Tibial nerve (tissue), 4 donors: ENCODE data around the gene RBM26. TPM values are rescaled to one million over a fixed set of nuclear protein-coding genes. Genes with fewer than 3 reads are reported as not detected.

ENCODE experiments used
- DNase-seq, 2 donors: peaks; one replicate each; pipeline ENCODE4 v3.0.0-alpha.2; 2019; ENCODE audit warnings: low spot score in 2 of 2
- H3K27ac ChIP-seq, 4 donors: fragments of 200-600 bp; sonication (generic) in 3 of 4; one replicate each; pipeline ENCODE4 v1.5.1; 2017 to 2019; ENCODE audit warnings: mild to moderate bottlenecking in 1 of 4
- H3K27me3 ChIP-seq, 2 donors: fragments of 200-600 bp; sonication (generic) in 1 of 2; one replicate each; pipeline versions ENCODE4 v1.5.1 to v1.6.0; 2017 to 2019
- H3K36me3 ChIP-seq, 3 donors: fragments of 200-600 bp; sonication (generic); one replicate each; pipeline ENCODE4 v1.5.1; 2018 to 2019
- H3K4me1 ChIP-seq, 4 donors: fragments of 200-600 bp; sonication (generic) in 3 of 4; one replicate each; pipeline ENCODE4 v1.5.1; 2017 to 2019
- H3K4me3 ChIP-seq, 4 donors: fragments of 200-600 bp; sonication (generic) in 3 of 4; one replicate each; pipeline ENCODE4 v1.5.1; 2017 to 2019; ENCODE audit warnings: mild to moderate bottlenecking in 1 of 4, moderate library complexity in 1 of 4
- H3K9me3 ChIP-seq, 4 donors: fragments of 200-600 bp; sonication (generic) in 3 of 4; one replicate each; pipeline ENCODE4 v1.5.1; 2017 to 2019
- EP300 ChIP-seq, 2 donors: sonication (generic); formaldehyde crosslinking; IDR thresholded peaks; one replicate each; pipeline ENCODE4 v1.6.1; 2017; ENCODE audit warnings: antibody characterized with exemption in 2 of 2, mild to moderate bottlenecking in 1 of 2
- POLR2A ChIP-seq, 2 donors: fragments of 450-650 bp; IDR thresholded peaks; one replicate each; pipeline ENCODE4 v1.6.1; 2017; ENCODE audit warnings: antibody characterized with exemption in 2 of 2, mild to moderate bottlenecking in 2 of 2, moderate library complexity in 2 of 2
- WGBS, 2 donors: methylation state at CpG; one replicate each; pipeline ENCODE4 v1.1.5; 2018; 5-methylcytosine and 5-hydroxymethylcytosine counted together
- total RNA-seq, 4 donors: library from RNA; depleted of rRNA; stranded (reverse); fragments of >200 nt; gene quantifications; one replicate each; pipeline ENCODE4 v1.1.0, GENCODE V29; 2016
- TF ChIP-seq, protein P1 (sequence below), 5 experiments: fragments of 200-600 bp in 3 of 5; fragments of 450-650 bp in 2 of 5; sonication (generic) in 3 of 5; IDR thresholded peaks; one replicate each; pipeline ENCODE4 v1.5.1; 2016 to 2019; ENCODE audit warnings: antibody characterized with exemption in 5 of 5, mild to moderate bottlenecking in 3 of 5, moderate library complexity in 2 of 5

The RBM26 gene
- total RNA-seq, 4 donors from 2014 or later = 37.3 to 55.3 (median 43.3) TPM

DNA sequence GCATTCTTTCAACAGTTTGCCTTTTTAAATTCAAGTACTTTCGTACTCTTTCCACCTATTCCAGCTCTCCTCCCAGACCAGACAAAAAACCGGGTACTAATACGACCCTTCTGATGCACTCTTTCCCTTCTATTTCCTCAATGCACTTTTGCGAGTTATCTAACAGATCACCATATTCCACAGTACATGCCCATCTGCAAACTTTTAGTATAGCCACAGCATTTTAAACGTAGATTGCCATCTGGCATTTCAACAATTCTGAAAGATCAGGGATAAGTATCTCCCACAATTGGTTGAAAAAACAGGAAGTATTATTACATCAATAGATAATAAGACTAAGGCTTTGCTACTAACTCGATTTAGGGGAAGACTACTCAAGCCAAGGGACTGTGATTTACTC is 31.5 kb downstream of the RBM26 start:
- H3K4me3 ChIP-seq = no peak overlapping the region
- H3K9me3 ChIP-seq = no peaks in the 10 kb centered on the region
- TF ChIP-seq, protein P1, sequence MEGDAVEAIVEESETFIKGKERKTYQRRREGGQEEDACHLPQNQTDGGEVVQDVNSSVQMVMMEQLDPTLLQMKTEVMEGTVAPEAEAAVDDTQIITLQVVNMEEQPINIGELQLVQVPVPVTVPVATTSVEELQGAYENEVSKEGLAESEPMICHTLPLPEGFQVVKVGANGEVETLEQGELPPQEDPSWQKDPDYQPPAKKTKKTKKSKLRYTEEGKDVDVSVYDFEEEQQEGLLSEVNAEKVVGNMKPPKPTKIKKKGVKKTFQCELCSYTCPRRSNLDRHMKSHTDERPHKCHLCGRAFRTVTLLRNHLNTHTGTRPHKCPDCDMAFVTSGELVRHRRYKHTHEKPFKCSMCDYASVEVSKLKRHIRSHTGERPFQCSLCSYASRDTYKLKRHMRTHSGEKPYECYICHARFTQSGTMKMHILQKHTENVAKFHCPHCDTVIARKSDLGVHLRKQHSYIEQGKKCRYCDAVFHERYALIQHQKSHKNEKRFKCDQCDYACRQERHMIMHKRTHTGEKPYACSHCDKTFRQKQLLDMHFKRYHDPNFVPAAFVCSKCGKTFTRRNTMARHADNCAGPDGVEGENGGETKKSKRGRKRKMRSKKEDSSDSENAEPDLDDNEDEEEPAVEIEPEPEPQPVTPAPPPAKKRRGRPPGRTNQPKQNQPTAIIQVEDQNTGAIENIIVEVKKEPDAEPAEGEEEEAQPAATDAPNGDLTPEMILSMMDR (IDR thresholded peaks at IDR 0.05) = no peak
- no peak for DNase-seq
- peaks cover 0 to 1% (median 0%) of the 10 kb centered on the region in 4 donors for H3K4me1 ChIP-seq
- 83 to 89% methylated on average over 6 of the region's 6 CpGs for WGBS, 2 donors
- H3K27ac ChIP-seq = no peak overlapping the region
- peaks cover 0 to 69% (median 7%) of the 10 kb centered on the region in 3 donors for H3K36me3 ChIP-seq
- no peaks in the 10 kb centered on the region for H3K27me3 ChIP-seq

DNA sequence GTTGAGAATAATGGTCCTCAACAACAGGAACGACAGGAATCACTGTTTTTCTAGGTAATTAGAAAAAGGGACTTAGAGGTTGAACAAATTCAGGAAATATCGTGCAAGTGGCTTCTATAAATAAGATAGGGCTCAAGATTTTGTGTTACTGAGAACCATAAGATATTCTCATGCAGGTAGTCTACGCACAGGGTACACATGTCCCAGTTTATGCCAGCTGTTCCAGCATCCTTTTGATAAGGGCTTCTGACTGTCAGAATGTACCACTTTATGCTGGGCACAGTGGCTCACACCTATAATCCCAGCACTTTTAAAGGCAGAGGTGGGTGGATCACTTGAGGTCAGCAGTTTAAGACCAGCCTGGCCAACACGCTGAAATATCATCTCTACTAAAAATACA is 32.1 kb downstream of the RBM26 start:
- Histone ChIP-seq H3K27ac (no peak overlapping the region), H3K27me3 (no peaks in the 10 kb centered on the region), H3K4me3 (no peak overlapping the region), H3K36me3 (peaks cover 0 to 74% (median 7%) of the 10 kb centered on the region in 3 donors), H3K9me3 (no peaks in the 10 kb centered on the region), H3K4me1 (no peaks in the 10 kb centered on the region)
- TF ChIP-seq, protein P1 (IDR thresholded peaks at IDR 0.05) = no peak
- TF ChIP-seq EP300 (IDR thresholded peaks at IDR 0.05) = no peak
- no peak for TF ChIP-seq POLR2A (IDR thresholded peaks at IDR 0.05)
- DNase-seq = no peak
- WGBS, 2 donors = 88 to 94% methylated on average over 4 of the region's 4 CpGs

DNA sequence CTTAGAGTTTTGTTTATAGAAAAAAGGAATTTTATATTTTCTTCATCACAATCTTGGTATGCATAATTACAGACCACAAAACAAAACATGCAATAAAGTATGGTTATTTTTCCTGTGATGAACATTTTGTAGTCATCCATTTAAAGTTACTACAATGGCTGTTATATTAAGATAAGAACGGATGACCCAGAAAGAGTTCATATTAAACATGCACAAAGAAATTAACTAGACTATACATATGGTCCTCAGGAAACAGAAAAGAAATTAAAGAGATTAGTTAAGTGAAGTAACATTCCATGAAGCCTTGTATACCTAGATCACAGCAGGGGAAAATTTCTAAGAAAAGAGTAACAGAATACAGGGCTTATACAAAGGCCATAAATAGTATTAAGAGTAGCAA is 36.8 kb downstream of the RBM26 start:
- no peaks in the 10 kb centered on the region for H3K27me3 ChIP-seq
- H3K9me3 ChIP-seq = no peaks in the 10 kb centered on the region
- DNase-seq = no peak
- H3K36me3 ChIP-seq = peaks cover 5 to 82% (median 6%) of the 10 kb centered on the region in 3 donors
- 88 to 90% methylated on average over 1 of the region's 1 CpG for WGBS, 2 donors
- TF ChIP-seq POLR2A (IDR thresholded peaks at IDR 0.05) (no peak), EP300 (IDR thresholded peaks at IDR 0.05) (no peak)
- TF ChIP-seq, protein P1 (IDR thresholded peaks at IDR 0.05) = no peak
- no peak overlapping the region for H3K4me3 ChIP-seq
- H3K4me1 ChIP-seq = no peaks in the 10 kb centered on the region
- no peak overlapping the region for H3K27ac ChIP-seq

DNA sequence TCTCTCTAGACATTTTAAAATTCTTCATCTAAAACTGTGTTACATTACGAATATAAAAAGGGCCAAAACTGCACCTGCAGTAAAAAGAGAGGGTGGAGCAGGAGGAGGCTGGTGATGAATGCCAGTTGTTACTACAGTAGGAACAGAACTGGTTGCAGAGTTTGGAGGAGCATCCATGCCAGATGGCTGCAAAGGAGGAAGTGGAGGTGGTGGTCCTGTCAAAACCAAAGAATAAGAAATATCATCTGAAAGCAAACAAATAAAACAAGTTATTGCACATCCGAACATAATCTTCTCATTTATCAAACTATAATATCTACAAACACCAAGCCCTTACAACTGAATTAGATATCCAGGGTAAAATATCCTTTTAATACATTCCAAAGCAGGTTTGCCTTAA is 40.1 kb downstream of the RBM26 start:
- H3K27me3 ChIP-seq = no peaks in the 10 kb centered on the region
- WGBS, 2 donors = 95 to 96% methylated on average over 2 of the region's 2 CpGs
- TF ChIP-seq, protein P1 (IDR thresholded peaks at IDR 0.05) = no peak
- TF ChIP-seq POLR2A (IDR thresholded peaks at IDR 0.05) = no peak
- TF ChIP-seq EP300 (IDR thresholded peaks at IDR 0.05) = no peak
- peaks cover 2 to 81% (median 6%) of the 10 kb centered on the region in 3 donors for H3K36me3 ChIP-seq
- DNase-seq = no peak
- H3K27ac ChIP-seq = no peak overlapping the region
- no peaks in the 10 kb centered on the region for H3K4me1 ChIP-seq
- no peak overlapping the region for H3K4me3 ChIP-seq
- no peaks in the 10 kb centered on the region for H3K9me3 ChIP-seq

DNA sequence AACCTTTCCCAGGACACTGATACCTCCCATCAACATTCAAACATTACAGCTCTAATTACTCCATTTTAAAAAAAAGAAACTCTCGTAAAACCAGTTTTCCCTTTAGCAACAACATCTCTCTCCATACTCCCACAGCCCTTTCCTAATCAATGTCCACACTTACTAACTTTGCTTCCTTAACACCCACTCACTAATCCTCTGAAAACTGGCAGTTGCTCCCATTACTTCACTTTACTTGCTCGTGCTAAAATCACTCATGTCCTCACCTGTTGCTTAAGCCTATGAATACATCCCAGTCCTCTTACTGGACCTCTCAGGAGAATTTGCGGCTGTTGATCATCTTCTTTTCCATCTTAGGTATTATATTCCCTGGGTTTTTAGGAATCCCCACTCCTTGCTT is 44.8 kb downstream of the RBM26 start:
- Histone ChIP-seq H3K36me3 (peaks cover 0 to 69% (median 6%) of the 10 kb centered on the region in 3 donors), H3K4me3 (no peak overlapping the region), H3K27me3 (no peaks in the 10 kb centered on the region), H3K4me1 (no peaks in the 10 kb centered on the region), H3K27ac (no peak overlapping the region), H3K9me3 (no peaks in the 10 kb centered on the region)
- DNase-seq = no peak
- 89 to 93% methylated on average over 3 of the region's 3 CpGs for WGBS, 2 donors
- TF ChIP-seq, protein P1 (IDR thresholded peaks at IDR 0.05) = no peak
- TF ChIP-seq POLR2A (IDR thresholded peaks at IDR 0.05) (no peak), EP300 (IDR thresholded peaks at IDR 0.05) (no peak)
